WTC11 (cell line): ENCODE data around the gene PLA2G2D.

Experiments used
- CTCF ChIP-seq: fragments of 200-600 bp; IDR thresholded peaks from 2 replicates; pipeline ENCODE4 v1.8.0; 2022; ENCODE audit warnings: antibody characterized with exemption
- GABPB1 ChIP-seq: sonication (generic); formaldehyde crosslinking; IDR thresholded peaks from 2 replicates; pipeline ENCODE4 v1.8.1; 2023; ENCODE audit warnings: mild to moderate bottlenecking, missing genetic modification reagents
- NR3C1 ChIP-seq: sonication (generic); formaldehyde crosslinking; conservative IDR thresholded peaks from 2 replicates; pipeline ENCODE4 v1.8.1; 2023; ENCODE audit warnings: low read depth, mild to moderate bottlenecking, missing genetic modification reagents
- ZBTB43 ChIP-seq: sonication (generic); formaldehyde crosslinking; IDR thresholded peaks from 2 replicates; pipeline ENCODE4 v1.8.1; 2023; ENCODE audit warnings: mild to moderate bottlenecking, missing genetic modification reagents
- ZNF416 ChIP-seq: fragments of 250-450 bp; sonication (Bioruptor Pico); IDR thresholded peaks from 2 replicates; pipeline ENCODE4 v1.9.0; 2021; ENCODE audit warnings: mild to moderate bottlenecking, inconsistent platforms

GRCh38 chr1:20154301-20154831 lies 35.0 kb upstream of the PLA2G2D start:
- TF ChIP-seq NR3C1 (CRISPR knock-in tag) (no peak), GABPB1 (no peak), CTCF (no peak), ZBTB43 (no peak), ZNF416 (no peak)
